GM19035 (cell line): ENCODE measurements around the gene CEACAM16.

Experiments used
- ATAC-seq: cut with Tn5 transposase; IDR thresholded peaks from one replicate; pipeline ENCODE4 v1.9.1; 2021; ENCODE audit not compliant: unreplicated experiment

CEACAM16 gene

DNA sequence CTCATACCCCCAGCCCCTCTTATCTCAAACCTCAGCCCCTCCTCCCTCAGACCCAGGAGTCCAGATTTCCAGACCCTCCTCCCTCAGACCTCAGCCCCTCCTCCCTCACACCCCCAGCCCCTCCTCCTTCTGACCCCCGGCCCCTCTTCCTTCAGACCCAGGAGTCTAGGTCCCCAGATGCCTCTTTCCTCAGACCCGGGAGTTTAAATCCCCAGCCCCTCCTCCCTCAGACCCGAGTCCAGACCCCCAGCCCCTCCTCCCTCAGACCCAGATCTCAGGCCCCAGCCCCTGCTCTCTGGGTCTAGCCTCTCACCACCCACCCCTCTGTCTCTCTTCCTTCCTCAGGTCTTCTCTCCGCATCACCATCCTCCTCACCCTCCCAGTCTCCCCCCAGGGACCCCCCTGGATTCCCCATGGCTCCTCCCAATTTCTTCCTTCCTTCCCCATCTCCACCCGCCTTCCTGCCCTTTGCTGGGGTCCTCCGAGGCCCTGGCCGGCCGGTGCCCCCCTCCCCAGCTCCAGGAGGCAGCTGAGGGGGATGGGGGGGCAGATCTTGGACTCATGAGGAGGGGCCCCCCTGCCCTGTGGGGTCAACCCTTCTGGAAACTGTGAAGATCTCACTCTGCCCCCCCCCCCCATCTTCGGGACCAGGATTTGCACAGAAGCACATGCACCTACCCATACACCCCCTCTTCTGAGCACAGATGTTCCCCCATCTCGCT is 60.3 kb downstream of the CEACAM16 start:
- no peak for ATAC-seq
